ACC112 (cell line): ENCODE results near the gene MCCD1.
A peak's percentile ranks its signal among the peaks of the same experiment; 100 is the strongest.
"Not testable (repeated sequence)": the region's sequence is repeated elsewhere in the genome, so short reads cannot be mapped to it uniquely, and the experiment has no call there.

Experiments
- H2AFZ ChIP-seq: fragments of 200-600 bp; sonication (generic); one replicate; pipeline ENCODE4 v1.6.0; 2017; ENCODE audit warnings: antibody characterized with exemption, low read length; ENCODE audit not compliant: unreplicated experiment
- H3K27ac ChIP-seq: fragments of 200-600 bp; sonication (generic); 2 replicates; pipeline ENCODE4 v1.5.1; 2014; ENCODE audit warnings: low read depth, mild to moderate bottlenecking, antibody characterized with exemption, low read length, moderate library complexity
- H3K27me3 ChIP-seq: fragments of 200-600 bp; sonication (generic); 2 replicates; pipeline ENCODE4 v1.6.1; 2014; ENCODE audit warnings: mild to moderate bottlenecking, antibody characterized with exemption, low read length, moderate library complexity, mixed read lengths; ENCODE audit not compliant: insufficient read depth
- H3K36me3 ChIP-seq: fragments of 200-600 bp; sonication (generic); 2 replicates; pipeline ENCODE4 v1.6.1; 2016; ENCODE audit warnings: mild to moderate bottlenecking, antibody characterized with exemption, low read length, moderate library complexity, mixed read lengths; ENCODE audit not compliant: insufficient read depth
- H3K4me1 ChIP-seq: fragments of 200-600 bp; sonication (generic); one replicate; pipeline ENCODE4 v1.6.1; 2016; ENCODE audit warnings: low read length, mixed read lengths; ENCODE audit not compliant: insufficient read depth, unreplicated experiment, control insufficient read depth
- H3K4me3 ChIP-seq: fragments of 200-600 bp; sonication (generic); 2 replicates; pipeline ENCODE4 v1.5.1; 2014; ENCODE audit warnings: mild to moderate bottlenecking, low read depth, low read length
- H3K79me2 ChIP-seq: fragments of 200-600 bp; sonication (generic); one replicate; pipeline ENCODE4 v1.6.0; 2016; ENCODE audit warnings: low read length; ENCODE audit not compliant: control insufficient read depth, unreplicated experiment, insufficient read depth

The MCCD1 gene

GRCh38 chr6:31543639-31544038 lies 14.9 kb downstream of the MCCD1 start:
- H3K4me3 ChIP-seq: no peak overlapping the region

GRCh38 chr6:31544676-31545075 lies 15.9 kb downstream of the MCCD1 start:
- H3K27me3 ChIP-seq: no peaks in the 10 kb centered on the region
- H3K79me2 ChIP-seq: peaks cover 45% of the 10 kb centered on the region
- peaks cover 30% of the 10 kb centered on the region for H3K4me1 ChIP-seq
- peaks cover 10% of the 10 kb centered on the region for H3K36me3 ChIP-seq
- no peak overlapping the region for H3K4me3 ChIP-seq
- no peak overlapping the region for H2AFZ ChIP-seq
- no peak overlapping the region for H3K27ac ChIP-seq

More at GRCh38 chr6:31543639-31544038, 14.9 kb downstream of the MCCD1 start:
- H3K79me2 ChIP-seq: peaks cover 52% of the 10 kb centered on the region
- peaks cover 38% of the 10 kb centered on the region for H3K4me1 ChIP-seq
- peaks cover 19% of the 10 kb centered on the region for H3K36me3 ChIP-seq
- H3K27ac ChIP-seq: no peak overlapping the region
- H2AFZ ChIP-seq: no peak overlapping the region
- no peaks in the 10 kb centered on the region for H3K27me3 ChIP-seq

GRCh38 chr6:31545291-31545690 lies 16.5 kb downstream of the MCCD1 start:
- H2AFZ ChIP-seq: no peak overlapping the region
- no peak overlapping the region for H3K27ac ChIP-seq
- H3K4me3 ChIP-seq: peak overlapping the region; percentile 76; the same call in 1 of the 2 replicates
- peaks cover 24% of the 10 kb centered on the region for H3K4me1 ChIP-seq
- H3K36me3 ChIP-seq: peaks cover 4% of the 10 kb centered on the region
- peaks cover 39% of the 10 kb centered on the region for H3K79me2 ChIP-seq
- no peaks in the 10 kb centered on the region for H3K27me3 ChIP-seq

GRCh38 chr6:31546339-31546957 lies 17.7 kb downstream of the MCCD1 start, which contains the start of gene ATP6V1G2:
Gene ATP6V1G2, minus strand, starts transcription at chr6:31546608. Its CDS starts 49 bp downstream, at chr6:31546559.
- H3K27ac ChIP-seq: peak within 1 kb of the TSS; percentile 65; the same call in 1 of the 2 replicates
- H3K27me3 ChIP-seq: no peaks in the 10 kb centered on the region
- H2AFZ ChIP-seq: peak within 1 kb of the TSS; percentile 88
- peak within 1 kb of the TSS; percentile 76 for H3K4me3 ChIP-seq
- no peaks in the 10 kb centered on the region for H3K36me3 ChIP-seq
- peaks cover 24% of the 10 kb centered on the region for H3K4me1 ChIP-seq
- peaks cover 27% of the 10 kb centered on the region for H3K79me2 ChIP-seq

GRCh38 chr6:31546958-31547726 lies 18.4 kb downstream of the MCCD1 start, which contains the start of gene NFKBIL1:
Gene NFKBIL1, plus strand, starts transcription at chr6:31547608. Its CDS starts 87 bp downstream, at chr6:31547695.
- Histone ChIP-seq H3K36me3 (no peaks in the 10 kb centered on the region), H3K27ac (peak within 1 kb of the TSS; percentile 65), H3K27me3 (no peaks in the 10 kb centered on the region), H3K4me3 (peak within 1 kb of the TSS; percentile 76), H2AFZ (peak within 1 kb of the TSS; percentile 88), H3K4me1 (peaks cover 24% of the 10 kb centered on the region), H3K79me2 (peaks cover 23% of the 10 kb centered on the region)

- peak overlapping the region; percentile 76 for H3K4me3 ChIP-seq
- peaks cover 21% of the 10 kb centered on the region for H3K4me1 ChIP-seq
- H2AFZ ChIP-seq: peak overlapping the region; percentile 34
- H3K27ac ChIP-seq: peak overlapping the region; percentile 65
- no peaks in the 10 kb centered on the region for H3K27me3 ChIP-seq
- H3K79me2 ChIP-seq: peaks cover 18% of the 10 kb centered on the region
- no peaks in the 10 kb centered on the region for H3K36me3 ChIP-seq
Measured at GRCh38 chr6:31547727-31548543, 19.2 kb downstream of the MCCD1 start.

- H2AFZ ChIP-seq: no peak overlapping the region
- no peaks in the 10 kb centered on the region for H3K27me3 ChIP-seq
- peaks cover 17% of the 10 kb centered on the region for H3K4me1 ChIP-seq
- peak overlapping the region; percentile 76 for H3K4me3 ChIP-seq
- no peak overlapping the region; the same call in 1 of the 2 replicates for H3K27ac ChIP-seq
- H3K79me2 ChIP-seq: peaks cover 14% of the 10 kb centered on the region
- no peaks in the 10 kb centered on the region for H3K36me3 ChIP-seq
Measured at GRCh38 chr6:31548544-31548873, 19.7 kb downstream of the MCCD1 start.

- peaks cover 12% of the 10 kb centered on the region for H3K4me1 ChIP-seq
- H3K4me3 ChIP-seq, H3K27me3 ChIP-seq, H3K27ac ChIP-seq, H2AFZ ChIP-seq, H3K36me3 ChIP-seq: not testable (repeated sequence)
- peaks cover 17% of the 10 kb centered on the region for H3K79me2 ChIP-seq
Measured at GRCh38 chr6:31551371-31551770, 22.6 kb downstream of the MCCD1 start.

GRCh38 chr6:31556307-31556706 lies 27.5 kb downstream of the MCCD1 start:
- Histone ChIP-seq H3K4me1 (peaks cover 29% of the 10 kb centered on the region), H3K4me3 (no peak overlapping the region), H3K27ac (no peak overlapping the region), H3K27me3 (no peaks in the 10 kb centered on the region), H3K79me2 (peaks cover 4% of the 10 kb centered on the region), H3K36me3 (no peaks in the 10 kb centered on the region; the same call in none of the 2 replicates), H2AFZ (no peak overlapping the region)
